ENCODE data around the gene IER5L. TPM values are rescaled to one million over a fixed set of nuclear protein-coding genes. Genes with fewer than 3 reads are reported as not detected.

Gene IER5L
- total and polyA plus RNA-seq, 8 donors: 5.7 to 21.4 (median 8.2) TPM

GRCh38 chr9:129224618-129225489, 46.8 kb upstream of the IER5L start:
- H3K4me1 ChIP-seq: peaks cover 0 to 9% of the 10 kb centered on the region in 2 donors
- no peak overlapping the region for H3K4me3 ChIP-seq
- intact Hi-C loops (cut with DNase I): no loop called here
- peak in 1 of 4 donors; percentile 69 for DNase-seq
- no peak for ATAC-seq
- H3K36me3 ChIP-seq: no peaks in the 10 kb centered on the region
- H3K9me3 ChIP-seq: no peaks in the 10 kb centered on the region
- no peak for TF ChIP-seq CTCF (IDR thresholded peaks at IDR 0.05)
- H3K27me3 ChIP-seq: no peaks in the 10 kb centered on the region
- H3K27ac ChIP-seq: peak overlapping the region; percentile 8 to 13

GRCh38 chr9:129223551-129224208, 45.6 kb upstream of the IER5L start:
- ATAC-seq (peak; percentile 19), DNase-seq (peak in 2 of 4 donors; percentile 42 to 63)
- Histone ChIP-seq H3K4me3 (no peak overlapping the region), H3K27me3 (no peaks in the 10 kb centered on the region), H3K36me3 (no peaks in the 10 kb centered on the region), H3K27ac (no peak overlapping the region), H3K9me3 (no peaks in the 10 kb centered on the region), H3K4me1 (peaks cover 0 to 9% of the 10 kb centered on the region in 2 donors)
- intact Hi-C loops (cut with DNase I): no loop called here
- no peak for TF ChIP-seq CTCF (IDR thresholded peaks at IDR 0.05)

- Histone ChIP-seq H3K27ac (no peak overlapping the region), H3K4me3 (no peak overlapping the region), H3K4me1 (peaks cover 0 to 9% of the 10 kb centered on the region in 2 donors), H3K27me3 (no peaks in the 10 kb centered on the region), H3K36me3 (no peaks in the 10 kb centered on the region), H3K9me3 (no peaks in the 10 kb centered on the region)
- ATAC-seq (no peak), DNase-seq (peak in 1 of 4 donors; percentile 51)
- intact Hi-C loops (cut with DNase I): no loop called here
- no peak for TF ChIP-seq CTCF (IDR thresholded peaks at IDR 0.05)
Measured at GRCh38 chr9:129222819-129223218, 44.8 kb upstream of the IER5L start.

GRCh38 chr9:129221979-129222635, 44.0 kb upstream of the IER5L start:
- Histone ChIP-seq H3K4me3 (no peak overlapping the region), H3K27ac (no peak overlapping the region), H3K4me1 (peaks cover 0 to 9% of the 10 kb centered on the region in 2 donors), H3K9me3 (no peaks in the 10 kb centered on the region), H3K27me3 (no peaks in the 10 kb centered on the region), H3K36me3 (no peaks in the 10 kb centered on the region)
- intact Hi-C loops (cut with DNase I): no loop called here
- no peak for ATAC-seq
- peak in 1 of 4 donors; percentile 53 for DNase-seq
- no peak for TF ChIP-seq CTCF (IDR thresholded peaks at IDR 0.05)

- no peaks in the 10 kb centered on the region for H3K9me3 ChIP-seq
- no peak for TF ChIP-seq CTCF (IDR thresholded peaks at IDR 0.05)
- ATAC-seq: no peak
Measured at GRCh38 chr9:129221233-129221632, 43.2 kb upstream of the IER5L start.

More at GRCh38 chr9:129221233-129221632, 43.2 kb upstream of the IER5L start:
- Histone ChIP-seq H3K36me3 (no peaks in the 10 kb centered on the region), H3K4me1 (peaks cover 0 to 8% of the 10 kb centered on the region in 2 donors), H3K27me3 (no peaks in the 10 kb centered on the region), H3K27ac (no peak overlapping the region), H3K4me3 (no peak overlapping the region)
- intact Hi-C loops (cut with DNase I): no loop called here
- peak in 1 of 4 donors; percentile 31 for DNase-seq
